Retinal pigment epithelial cell (primary cell): Measurements from ENCODE around the gene FAM107B.

Experiments
- DNase-seq: peaks from one replicate; pipeline ENCODE4 v3.0.0-alpha.2; 2010; ENCODE audit warnings: low read depth
- H3K4me3 ChIP-seq: 2 replicates; pipeline ENCODE4 v1.5.1; 2011; ENCODE audit warnings: mild to moderate bottlenecking, low read length, control low read depth, moderate library complexity
- TF ChIP-seq, protein P1 (sequence below): conservative IDR thresholded peaks from 2 replicates; pipeline ENCODE4 v1.5.1; 2011; ENCODE audit warnings: low read depth, low read length, control low read depth, inconsistent platforms

The FAM107B gene

DNA sequence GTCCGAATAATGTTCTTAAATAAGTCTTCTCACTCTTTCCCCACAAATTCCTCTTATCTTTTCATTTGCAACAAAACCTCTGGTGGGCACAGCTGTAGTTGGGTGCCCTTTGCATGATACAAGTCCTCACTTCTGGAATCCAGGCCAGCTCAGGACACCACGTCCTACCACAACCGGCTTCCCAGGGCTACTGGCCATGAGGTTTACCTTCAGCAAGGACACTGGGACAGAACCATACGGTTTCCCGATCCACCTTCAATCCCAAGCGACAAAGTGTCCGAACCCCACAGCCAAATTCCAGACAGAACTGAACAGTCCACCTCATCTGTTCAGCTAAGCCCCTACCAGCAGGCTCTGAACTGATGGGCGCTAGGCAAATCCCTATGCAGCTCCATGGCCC lies 174.6 kb downstream of the FAM107B start:
- H3K4me3 ChIP-seq = no peak overlapping the region
- no peak for DNase-seq
- TF ChIP-seq, protein P1, sequence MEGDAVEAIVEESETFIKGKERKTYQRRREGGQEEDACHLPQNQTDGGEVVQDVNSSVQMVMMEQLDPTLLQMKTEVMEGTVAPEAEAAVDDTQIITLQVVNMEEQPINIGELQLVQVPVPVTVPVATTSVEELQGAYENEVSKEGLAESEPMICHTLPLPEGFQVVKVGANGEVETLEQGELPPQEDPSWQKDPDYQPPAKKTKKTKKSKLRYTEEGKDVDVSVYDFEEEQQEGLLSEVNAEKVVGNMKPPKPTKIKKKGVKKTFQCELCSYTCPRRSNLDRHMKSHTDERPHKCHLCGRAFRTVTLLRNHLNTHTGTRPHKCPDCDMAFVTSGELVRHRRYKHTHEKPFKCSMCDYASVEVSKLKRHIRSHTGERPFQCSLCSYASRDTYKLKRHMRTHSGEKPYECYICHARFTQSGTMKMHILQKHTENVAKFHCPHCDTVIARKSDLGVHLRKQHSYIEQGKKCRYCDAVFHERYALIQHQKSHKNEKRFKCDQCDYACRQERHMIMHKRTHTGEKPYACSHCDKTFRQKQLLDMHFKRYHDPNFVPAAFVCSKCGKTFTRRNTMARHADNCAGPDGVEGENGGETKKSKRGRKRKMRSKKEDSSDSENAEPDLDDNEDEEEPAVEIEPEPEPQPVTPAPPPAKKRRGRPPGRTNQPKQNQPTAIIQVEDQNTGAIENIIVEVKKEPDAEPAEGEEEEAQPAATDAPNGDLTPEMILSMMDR = no peak

DNA sequence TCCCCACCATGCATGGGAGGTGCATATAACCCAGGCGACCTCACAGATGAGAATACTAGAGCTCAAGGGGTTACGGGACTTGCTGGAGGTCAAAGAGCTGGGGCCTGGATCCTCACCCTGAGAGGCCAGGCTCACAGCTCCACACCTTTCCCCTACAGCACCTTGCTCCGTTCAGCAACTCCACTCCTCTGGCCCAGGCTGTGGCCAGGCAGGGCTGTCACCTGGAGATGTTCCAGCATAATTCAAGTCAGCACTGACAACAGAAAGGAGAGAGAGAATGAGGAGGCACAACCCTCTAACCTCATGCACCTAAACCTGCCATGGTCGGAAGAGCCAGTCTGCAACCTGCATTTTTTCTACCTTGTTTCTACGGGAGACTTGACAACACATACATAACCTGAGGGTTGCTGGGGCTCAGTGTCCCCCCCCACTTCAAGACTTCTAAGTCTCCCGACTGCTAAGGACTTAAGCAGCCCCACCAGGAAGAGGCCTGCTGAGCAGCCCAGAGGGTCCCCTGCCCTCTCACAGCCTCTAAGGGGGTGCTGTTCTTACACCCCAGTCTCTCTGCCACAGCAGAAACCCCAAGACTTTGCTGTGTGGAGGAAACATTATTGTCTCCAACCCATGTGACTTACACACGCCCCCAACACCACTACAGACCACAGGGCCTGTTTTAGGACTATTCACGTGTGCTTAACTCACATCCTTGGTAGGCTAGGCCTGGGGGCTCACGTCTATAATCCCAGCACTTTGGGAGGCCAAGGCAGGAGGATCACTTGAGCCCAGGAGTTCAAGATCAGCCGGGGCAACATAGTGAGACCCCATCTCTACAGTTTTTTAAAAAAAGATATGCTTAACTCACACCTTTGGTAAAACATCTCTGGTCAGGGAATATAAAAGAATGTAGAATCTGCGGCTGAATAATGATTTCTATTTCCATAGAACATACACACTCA lies 175.6 kb downstream of the FAM107B start:
- no peak for DNase-seq
- H3K4me3 ChIP-seq = no peak overlapping the region
- TF ChIP-seq, protein P1 = no peak

DNA sequence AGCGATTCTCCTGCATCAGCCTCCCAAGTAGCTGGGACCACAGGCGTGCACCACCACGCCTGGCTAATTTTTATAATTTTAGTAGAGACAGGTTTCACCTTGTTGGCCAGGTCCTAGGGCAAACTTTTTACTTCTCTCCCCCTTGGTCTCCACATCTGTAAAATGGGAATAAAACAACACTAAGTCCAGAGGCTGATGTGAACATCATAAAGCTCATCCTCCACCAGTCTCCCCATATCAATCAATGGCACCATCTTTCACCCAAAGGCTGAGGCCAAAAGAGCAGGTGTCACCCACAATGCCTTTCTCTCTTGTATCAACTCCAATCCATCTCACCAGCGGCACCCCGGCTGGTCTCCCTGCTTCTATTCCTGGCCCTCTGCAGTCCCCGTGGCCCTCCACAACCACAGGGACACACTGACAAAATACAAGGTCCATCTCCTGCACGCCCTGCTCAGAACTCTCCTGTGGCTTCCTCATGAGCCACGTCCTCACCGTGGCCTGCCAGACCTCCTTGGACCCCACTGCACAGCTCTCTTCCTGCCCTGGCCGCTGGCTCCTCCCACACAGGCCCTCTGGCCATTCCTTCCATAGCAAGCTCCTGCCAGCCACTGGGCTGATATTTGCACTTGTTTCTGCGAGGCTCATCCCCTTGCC lies 179.0 kb downstream of the FAM107B start:
- TF ChIP-seq, protein P1 = no peak
- H3K4me3 ChIP-seq = no peak overlapping the region
- no peak for DNase-seq

DNA sequence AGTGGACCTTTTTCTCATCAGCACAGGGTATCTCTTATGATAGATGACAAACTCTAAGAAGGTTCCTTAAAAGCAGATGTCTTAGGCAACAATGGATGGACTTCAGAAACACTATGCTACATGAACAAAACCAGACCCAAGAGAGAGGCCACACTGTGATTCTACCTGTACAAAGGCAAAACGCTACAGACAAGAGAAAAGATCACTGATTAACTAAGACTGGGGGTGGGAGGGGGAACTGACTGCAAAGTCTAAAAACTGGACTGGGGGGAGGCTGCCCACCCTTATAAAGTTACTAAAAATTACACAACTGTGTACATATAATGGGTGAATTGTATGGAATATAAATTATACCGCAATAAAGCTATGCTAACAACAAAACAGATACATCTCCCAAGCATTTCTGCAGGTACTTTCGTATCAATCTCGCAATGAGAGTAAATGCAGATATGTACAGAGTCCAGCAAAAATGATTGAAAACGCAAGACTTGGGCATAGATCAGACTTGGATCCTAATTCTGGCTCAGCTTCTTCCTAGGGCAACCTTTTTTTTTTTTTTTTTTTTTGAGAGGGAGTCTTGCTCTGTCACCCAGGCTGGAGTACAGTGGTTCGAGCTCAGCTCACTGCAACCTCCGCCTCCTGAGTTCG lies 179.7 kb downstream of the FAM107B start:
- DNase-seq = no peak
- H3K4me3 ChIP-seq = no peak overlapping the region
- TF ChIP-seq, protein P1 = no peak

DNA sequence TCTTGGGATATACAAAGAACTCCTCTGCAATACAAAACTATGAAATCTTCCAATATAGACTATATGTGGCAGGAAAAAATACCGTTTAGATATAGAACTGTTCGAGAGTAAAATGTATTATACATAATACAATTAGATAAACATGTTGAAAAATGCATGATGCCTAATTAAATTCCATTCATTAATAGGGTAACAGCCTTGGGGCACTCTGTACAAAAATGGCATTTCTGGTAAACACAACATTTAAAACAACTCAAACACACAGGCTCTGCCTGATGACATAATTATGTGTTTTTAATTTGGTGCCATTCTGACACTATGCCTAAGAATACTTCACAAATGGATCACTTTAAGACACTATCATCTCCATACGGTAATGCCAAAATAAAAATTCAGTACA lies 180.9 kb downstream of the FAM107B start:
- TF ChIP-seq, protein P1 = no peak
- no peak for DNase-seq
- H3K4me3 ChIP-seq = no peak overlapping the region

DNA sequence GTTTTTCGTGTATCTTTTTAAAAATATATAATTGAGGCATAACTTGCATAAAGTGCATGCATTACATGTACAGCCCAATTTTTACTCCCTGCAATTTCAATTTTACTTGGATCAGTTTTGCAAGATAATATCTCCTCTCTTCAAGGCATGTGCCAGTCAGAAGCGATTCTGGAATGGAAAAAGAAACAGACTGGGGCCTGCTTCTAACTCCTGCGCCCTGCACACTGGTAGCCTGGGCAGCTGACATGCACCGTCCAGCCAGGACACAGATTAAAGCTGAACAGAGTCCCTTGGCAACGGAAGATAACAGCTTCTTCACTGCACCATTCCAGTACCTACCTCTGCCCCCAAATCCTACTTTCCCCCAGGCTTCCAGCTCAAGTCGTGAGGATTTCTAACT lies 182.1 kb downstream of the FAM107B start:
- no peak overlapping the region for H3K4me3 ChIP-seq

More for the DNA sequence above, 182.1 kb downstream of the FAM107B start:
- no peak for DNase-seq
- TF ChIP-seq, protein P1 = no peak
